ENCODE data around the gene HSP90AA1. TPM values are rescaled to one million over a fixed set of nuclear protein-coding genes. Genes with fewer than 3 reads are reported as not detected.

Gene HSP90AA1
- total RNA-seq: 823 and 1,885 TPM in 2 replicates

DNA sequence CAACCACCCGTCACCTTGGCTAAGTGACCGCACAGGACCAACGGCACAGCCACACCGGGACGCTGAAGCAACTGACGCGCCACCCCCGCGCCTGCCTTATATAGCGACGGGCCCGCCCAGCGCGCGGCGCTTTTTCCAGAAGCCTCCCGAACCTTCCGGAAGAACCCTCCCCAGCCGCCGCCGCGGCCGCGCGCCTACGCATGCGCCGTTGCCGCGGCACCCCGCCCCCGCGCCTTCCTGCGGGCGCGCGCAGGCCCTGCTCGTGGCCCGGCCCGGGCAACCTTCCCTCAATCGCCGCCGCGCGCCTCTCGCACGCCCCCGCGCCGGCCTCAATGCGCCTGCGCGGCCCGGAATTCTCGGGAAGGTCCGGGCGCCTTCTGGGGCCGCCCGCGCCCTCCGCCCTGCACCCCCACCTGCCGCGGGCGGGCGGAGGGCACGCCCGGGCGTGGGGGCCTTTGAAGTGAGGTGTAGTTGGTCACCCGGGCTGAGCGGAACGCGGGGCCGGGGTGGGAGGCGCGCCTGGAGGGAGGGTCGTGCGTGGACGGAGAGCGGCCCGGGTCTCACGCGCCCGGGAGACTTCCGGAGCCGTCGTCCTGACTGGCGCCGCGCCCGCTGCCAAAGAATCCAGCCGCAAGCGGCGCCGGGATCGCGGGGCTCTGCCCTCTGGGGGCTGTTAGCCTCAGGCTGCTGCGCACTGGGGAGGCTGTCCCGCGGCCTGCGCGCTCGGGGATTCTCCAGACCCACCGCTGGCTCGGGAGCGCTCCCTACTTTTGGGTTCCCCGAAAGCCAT, at the start of gene HSP90AA1:
Gene HSP90AA1, minus strand, starts transcription at position 73 of the 790 bp plus-strand sequence. CDS start 666 bp downstream, outside the sequence.

Other genes with a start within 250 kb of the HSP90AA1 start
- gene DYNC1H1, start 122.5 kb downstream of the HSP90AA1 start, total RNA-seq: 839 and 960 TPM in 2 replicates
- 14.1 and 16.2 TPM in 2 replicates for gene WDR20, start 52.9 kb upstream of the HSP90AA1 start, total RNA-seq
- gene MOK, start 218.1 kb upstream of the HSP90AA1 start, total RNA-seq: 8.3 and 10.9 TPM in 2 replicates
- 10.5 and 11.5 TPM in 2 replicates for gene ZNF839, start 232.7 kb upstream of the HSP90AA1 start, total RNA-seq